Measurements from ENCODE around the gene CCDC92.

CCDC92 gene

DNA sequence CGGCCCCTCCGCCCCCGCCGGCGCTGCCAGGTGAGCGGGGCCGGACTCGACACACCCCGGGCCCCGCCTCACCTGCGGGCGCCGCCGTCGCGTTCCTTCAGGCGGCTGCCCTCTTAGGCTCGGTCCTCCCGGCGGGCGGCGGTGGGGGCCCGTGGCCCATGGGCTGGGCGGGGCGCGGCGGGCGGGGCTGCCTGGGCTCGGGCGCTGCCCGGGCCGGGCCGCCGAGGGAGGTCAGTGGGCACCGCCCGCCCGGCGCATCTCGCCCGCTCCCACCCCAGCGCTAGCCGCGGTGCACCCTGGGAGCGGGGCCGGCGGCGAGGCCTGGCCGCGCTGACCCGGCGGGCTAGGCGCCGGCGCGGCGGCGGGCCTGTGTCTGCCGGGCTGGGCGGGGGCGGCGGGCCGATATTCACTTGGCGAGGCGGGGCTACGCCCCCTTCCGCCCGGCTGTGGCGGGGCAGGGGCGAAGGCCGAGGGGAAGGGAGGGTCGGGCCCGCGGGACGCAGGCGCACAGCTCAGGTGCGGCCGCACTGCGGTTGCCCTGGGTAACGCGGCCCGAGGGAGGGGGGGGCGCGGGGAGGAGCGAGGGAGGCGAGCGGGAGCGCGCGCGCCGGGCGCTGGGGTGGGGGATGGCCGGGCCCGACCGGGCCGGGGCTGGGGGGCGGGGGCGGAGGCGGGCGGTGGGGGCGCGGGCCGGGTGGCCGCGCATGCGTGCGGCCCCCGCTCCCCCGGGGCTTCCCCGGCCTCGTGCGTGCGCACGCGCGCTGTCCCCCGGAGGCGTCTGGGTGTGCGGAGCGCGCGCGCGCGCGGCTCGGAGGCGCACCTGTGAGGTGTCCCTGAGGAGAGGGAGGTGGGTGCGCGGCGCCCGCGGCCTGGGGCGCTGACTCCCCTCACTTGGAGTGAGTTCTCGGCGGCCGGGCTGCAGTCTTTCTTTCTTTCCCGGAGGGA is at the start of gene CCDC92, which contains the start of gene ZNF664:
Gene CCDC92, minus strand, starts transcription at position 375 of the 945 bp plus-strand sequence. CDS start 28,526 bp downstream, outside the sequence.
Gene ZNF664, plus strand, starts transcription at position 759 of the 945 bp plus-strand sequence. CDS start 38,930 bp downstream, outside the sequence.
- peak within 1 kb of the TSS; percentile 90 for H3K4me3 ChIP-seq (ENCODE audit: low read length)
- no peak for TF ChIP-seq ZNF274 (IDR thresholded peaks at IDR 0.05; ENCODE audit: low read depth, low read length)

DNA sequence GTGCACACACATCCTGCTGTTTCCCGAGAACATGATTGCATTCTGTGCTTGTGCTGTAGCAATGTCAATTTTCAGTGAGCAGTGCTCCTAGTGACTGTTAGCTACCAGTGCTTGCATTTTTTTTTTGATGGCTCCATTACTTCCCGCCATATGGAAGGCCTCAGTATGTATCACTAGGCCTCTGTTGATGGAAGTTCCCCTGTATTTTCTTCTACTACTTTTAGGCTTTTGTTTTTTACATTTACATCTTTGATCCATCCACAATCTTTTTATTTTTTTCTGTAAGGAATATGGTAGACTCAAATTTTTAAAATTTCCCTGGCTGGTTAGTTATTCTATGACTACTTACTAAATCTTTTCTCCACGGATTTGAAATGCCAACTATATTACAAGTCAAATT is 49.5 kb upstream of the CCDC92 start:
- no peak overlapping the region for H3K4me3 ChIP-seq (ENCODE audit: low read length)
- no peak for TF ChIP-seq ZNF274 (IDR thresholded peaks at IDR 0.05; ENCODE audit: low read depth, low read length)

GRCh38 chr12:124021007-124021406 is 48.4 kb upstream of the CCDC92 start:
- TF ChIP-seq ZNF274 (IDR thresholded peaks at IDR 0.05; ENCODE audit: low read depth, low read length) = no peak
- no peak overlapping the region for H3K4me3 ChIP-seq (ENCODE audit: low read length)

DNA sequence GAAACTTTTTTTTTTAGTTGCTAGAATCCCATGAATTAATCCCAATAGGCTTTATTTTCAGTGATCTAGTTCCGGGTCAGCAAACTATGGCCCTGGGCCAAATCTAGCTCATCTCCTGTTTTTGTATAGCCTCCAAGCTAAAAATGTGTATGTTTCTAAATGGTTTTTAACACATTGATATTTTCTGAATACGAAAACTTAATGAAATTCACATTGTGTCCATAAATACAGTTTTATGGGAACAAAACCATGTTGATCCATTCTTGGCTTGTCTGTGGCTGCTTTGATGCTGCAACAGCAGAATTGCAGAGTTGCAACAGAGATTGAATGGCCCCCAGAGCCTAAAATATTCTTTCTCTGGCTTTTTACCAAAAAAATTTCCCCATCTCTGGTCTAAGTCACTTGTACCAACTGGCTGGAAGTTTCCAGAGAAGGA is 47.9 kb upstream of the CCDC92 start:
- no peak overlapping the region for H3K4me3 ChIP-seq (ENCODE audit: low read length)
- no peak for TF ChIP-seq ZNF274 (IDR thresholded peaks at IDR 0.05; ENCODE audit: low read depth, low read length)

DNA sequence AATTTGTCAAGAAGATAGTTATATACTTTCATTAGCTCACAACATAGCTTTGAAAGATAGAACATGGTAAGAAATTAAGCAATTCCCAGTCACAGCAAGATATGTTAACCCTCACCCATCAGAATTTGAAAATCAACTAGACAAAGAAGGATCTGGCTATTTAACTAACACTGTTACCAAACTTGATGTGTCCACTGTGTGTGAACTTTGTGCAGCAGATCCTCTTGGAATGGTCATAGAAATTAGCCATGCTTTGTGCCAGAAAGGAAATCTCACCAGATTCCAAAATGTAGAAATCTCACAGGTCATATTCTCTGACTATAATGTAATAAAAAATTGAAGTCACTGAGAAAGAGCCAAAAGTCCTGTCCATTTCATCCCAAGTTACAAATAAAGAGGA is 46.5 kb upstream of the CCDC92 start:
- no peak for TF ChIP-seq ZNF274 (IDR thresholded peaks at IDR 0.05; ENCODE audit: low read depth, low read length)
- H3K4me3 ChIP-seq (ENCODE audit: low read length) = no peak overlapping the region

GRCh38 chr12:124018539-124018938 is 45.9 kb upstream of the CCDC92 start:
- no peak for TF ChIP-seq ZNF274 (IDR thresholded peaks at IDR 0.05; ENCODE audit: low read depth, low read length)
- no peak overlapping the region for H3K4me3 ChIP-seq (ENCODE audit: low read length)

DNA sequence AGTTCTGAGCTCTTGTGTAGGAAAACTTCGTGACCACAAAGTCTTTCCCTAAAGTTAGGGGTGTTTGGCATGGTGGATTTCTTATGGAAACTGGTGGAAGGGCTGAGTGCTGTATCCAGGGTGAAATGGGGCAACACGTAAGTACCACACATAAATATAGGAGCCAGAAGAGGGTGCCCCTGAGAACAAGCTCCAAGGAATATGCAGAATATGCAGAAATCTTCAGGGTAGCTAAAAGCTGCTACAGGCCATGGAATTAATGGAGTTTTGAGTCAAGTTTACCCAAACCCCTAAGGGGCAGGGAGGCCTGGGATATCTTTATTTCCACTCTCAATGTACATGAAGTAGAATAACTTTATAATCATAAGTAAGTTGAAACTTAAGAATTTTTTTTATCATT is 44.4 kb upstream of the CCDC92 start:
- H3K4me3 ChIP-seq (ENCODE audit: low read length) = no peak overlapping the region
- TF ChIP-seq ZNF274 (IDR thresholded peaks at IDR 0.05; ENCODE audit: low read depth, low read length) = no peak

- H3K4me3 ChIP-seq (ENCODE audit: low read length) = no peak overlapping the region
- no peak for TF ChIP-seq ZNF274 (IDR thresholded peaks at IDR 0.05; ENCODE audit: low read depth, low read length)
Observed at GRCh38 chr12:124015494-124016461, 43.1 kb upstream of the CCDC92 start.

DNA sequence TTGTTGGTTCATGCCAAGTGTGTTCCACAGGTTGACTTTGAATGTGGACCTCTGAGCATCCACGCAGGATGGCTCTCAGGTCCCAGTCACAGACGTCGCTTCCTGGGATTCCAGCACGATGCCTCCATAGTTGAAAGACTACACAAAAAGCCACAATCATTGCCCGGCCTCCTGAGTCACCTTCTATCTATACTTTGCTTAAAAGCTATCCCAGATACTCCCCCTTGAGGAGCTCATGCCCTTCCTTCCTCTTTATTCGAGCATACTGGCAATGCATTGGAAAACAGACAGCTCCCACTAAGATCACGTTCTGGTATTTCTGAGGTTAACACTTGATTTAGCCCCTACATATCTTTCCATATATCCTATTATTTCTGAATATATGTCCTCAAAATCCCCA is 40.4 kb upstream of the CCDC92 start:
- TF ChIP-seq ZNF274 (IDR thresholded peaks at IDR 0.05; ENCODE audit: low read depth, low read length) = no peak
- no peak overlapping the region for H3K4me3 ChIP-seq (ENCODE audit: low read length)

- no peak for TF ChIP-seq ZNF274 (IDR thresholded peaks at IDR 0.05; ENCODE audit: low read depth, low read length)
- H3K4me3 ChIP-seq (ENCODE audit: low read length) = no peak overlapping the region
Observed at GRCh38 chr12:124011435-124012115, 38.9 kb upstream of the CCDC92 start.

GRCh38 chr12:124010687-124011086 is 38.1 kb upstream of the CCDC92 start:
- H3K4me3 ChIP-seq (ENCODE audit: low read length) = no peak overlapping the region
- TF ChIP-seq ZNF274 (IDR thresholded peaks at IDR 0.05; ENCODE audit: low read depth, low read length) = no peak

DNA sequence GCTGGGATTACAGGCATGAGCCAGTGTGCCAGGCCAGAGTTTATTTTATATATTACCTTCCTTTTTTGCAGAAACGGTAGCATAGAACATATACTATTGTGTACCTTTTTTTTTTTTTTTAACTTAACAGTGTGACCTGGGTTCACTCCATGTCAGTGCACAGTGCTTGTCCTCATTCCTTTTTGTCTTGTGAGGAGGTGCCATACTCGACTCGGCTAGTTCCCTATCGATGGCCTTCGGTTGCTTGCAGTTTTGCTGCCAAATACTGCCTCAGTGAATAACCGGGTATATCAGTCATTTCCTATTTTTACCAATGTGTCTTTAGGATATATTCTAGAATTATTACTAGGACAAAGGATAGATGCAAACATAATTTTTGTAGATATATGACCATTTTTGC is 37.1 kb upstream of the CCDC92 start:
- TF ChIP-seq ZNF274 (IDR thresholded peaks at IDR 0.05; ENCODE audit: low read depth, low read length) = no peak
- H3K4me3 ChIP-seq (ENCODE audit: low read length) = no peak overlapping the region

DNA sequence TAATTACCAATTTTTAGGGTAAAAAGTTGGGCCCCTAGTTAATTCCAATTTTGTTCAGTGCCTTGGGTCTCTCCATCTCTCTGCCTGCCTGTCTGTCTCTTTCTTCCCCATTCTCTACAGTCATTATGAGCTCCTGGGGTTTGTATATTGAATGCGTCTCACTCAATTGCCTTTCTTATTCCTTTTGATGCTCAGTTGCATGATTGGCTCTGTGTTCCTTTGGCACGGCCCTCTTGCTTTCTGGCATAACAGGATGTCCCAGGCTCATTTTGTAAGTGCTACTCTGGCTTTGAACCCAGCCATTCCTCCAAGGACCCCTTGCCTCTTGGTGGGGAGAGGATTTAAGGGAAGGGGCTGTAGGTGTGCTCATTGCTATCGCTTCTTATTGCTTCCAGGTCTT is 36.0 kb upstream of the CCDC92 start:
- no peak for TF ChIP-seq ZNF274 (IDR thresholded peaks at IDR 0.05; ENCODE audit: low read depth, low read length)
- no peak overlapping the region for H3K4me3 ChIP-seq (ENCODE audit: low read length)
